ENCODE measurements around the gene THRB. TPM values are rescaled to one million over a fixed set of nuclear protein-coding genes. Genes with fewer than 3 reads are reported as not detected.

THRB gene
- total RNA-seq, 3 donors from 2014 or later, result 29.8 to 40.2 (median 39.2) TPM

DNA sequence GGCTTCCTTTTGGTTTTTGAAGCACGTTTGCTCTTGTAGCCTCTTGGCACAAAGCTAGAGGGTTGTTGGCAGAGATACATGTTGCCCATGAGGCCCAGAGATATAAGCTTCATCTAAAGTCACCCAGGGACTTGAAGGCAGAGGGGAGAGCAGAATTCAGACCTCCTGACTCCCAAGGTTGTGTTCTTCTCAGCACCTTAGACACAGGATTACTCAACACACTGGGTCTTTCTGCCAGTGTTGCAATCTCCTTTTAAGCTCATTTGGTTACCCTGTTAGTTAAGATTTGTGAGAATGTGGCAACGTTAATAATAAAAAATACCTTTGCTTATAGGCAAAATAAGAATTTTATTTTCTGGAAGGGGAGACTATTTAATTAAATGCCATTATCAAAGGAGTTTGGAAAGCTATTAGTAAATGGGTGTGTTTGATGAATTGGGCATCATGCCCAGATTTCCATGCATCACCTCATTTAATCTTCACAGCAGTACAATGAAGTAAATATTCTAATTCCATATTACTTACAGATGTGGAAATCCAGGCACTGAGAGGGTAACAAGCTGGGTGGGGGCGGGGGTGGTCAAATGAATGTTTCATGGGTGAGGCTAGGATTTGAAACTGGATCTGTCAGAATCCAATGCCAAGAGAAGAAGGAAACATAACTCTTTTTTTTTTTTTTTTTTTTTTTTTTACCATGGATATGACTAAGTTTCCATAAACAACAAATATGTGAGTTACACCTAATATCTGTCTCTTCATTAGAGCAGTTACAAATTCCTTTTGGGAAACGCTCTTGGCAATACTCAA lies 366.2 kb downstream of the THRB start:
- no peaks in the 10 kb centered on the region for H3K4me1 ChIP-seq
- TF ChIP-seq POLR2AphosphoS5 (IDR thresholded peaks at IDR 0.05) (no peak), POLR2A (IDR thresholded peaks at IDR 0.05) (no peak)
- TF ChIP-seq, protein P1, sequence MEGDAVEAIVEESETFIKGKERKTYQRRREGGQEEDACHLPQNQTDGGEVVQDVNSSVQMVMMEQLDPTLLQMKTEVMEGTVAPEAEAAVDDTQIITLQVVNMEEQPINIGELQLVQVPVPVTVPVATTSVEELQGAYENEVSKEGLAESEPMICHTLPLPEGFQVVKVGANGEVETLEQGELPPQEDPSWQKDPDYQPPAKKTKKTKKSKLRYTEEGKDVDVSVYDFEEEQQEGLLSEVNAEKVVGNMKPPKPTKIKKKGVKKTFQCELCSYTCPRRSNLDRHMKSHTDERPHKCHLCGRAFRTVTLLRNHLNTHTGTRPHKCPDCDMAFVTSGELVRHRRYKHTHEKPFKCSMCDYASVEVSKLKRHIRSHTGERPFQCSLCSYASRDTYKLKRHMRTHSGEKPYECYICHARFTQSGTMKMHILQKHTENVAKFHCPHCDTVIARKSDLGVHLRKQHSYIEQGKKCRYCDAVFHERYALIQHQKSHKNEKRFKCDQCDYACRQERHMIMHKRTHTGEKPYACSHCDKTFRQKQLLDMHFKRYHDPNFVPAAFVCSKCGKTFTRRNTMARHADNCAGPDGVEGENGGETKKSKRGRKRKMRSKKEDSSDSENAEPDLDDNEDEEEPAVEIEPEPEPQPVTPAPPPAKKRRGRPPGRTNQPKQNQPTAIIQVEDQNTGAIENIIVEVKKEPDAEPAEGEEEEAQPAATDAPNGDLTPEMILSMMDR (IDR thresholded peaks at IDR 0.05), result no peak
- H3K9me3 ChIP-seq, result no peaks in the 10 kb centered on the region
- no peaks in the 10 kb centered on the region for H3K36me3 ChIP-seq
- no peak overlapping the region for H3K4me3 ChIP-seq
- no peak for DNase-seq (ENCODE audit: low spot score in 2 of 2)
- intact Hi-C loops (cut with DNase I; ENCODE audit: low total_unique reads), result no loop called here
- H3K27me3 ChIP-seq, result no peaks in the 10 kb centered on the region
- peak overlapping the region in 1 of 2 donors; percentile 31 for H3K27ac ChIP-seq

DNA sequence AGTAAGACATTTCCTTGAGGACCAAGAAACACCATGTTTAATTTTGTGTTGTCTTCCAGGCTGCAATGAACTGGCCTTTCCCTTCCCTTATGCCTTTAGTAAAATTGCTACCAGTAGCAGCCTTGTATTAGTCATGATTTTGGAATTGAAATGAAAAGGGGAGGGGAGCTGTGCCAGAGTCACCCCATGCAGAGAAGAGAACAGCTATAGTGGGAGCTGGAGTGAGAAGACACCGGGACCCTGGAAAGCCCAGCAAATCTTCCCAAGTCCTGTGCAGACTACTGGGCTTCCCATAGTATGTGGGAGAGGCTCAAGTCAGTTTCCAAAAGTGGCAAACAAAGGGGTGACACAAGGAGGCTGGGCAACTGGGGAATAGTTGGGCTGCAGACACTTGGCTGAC lies 371.1 kb downstream of the THRB start:
- no peak for DNase-seq (ENCODE audit: low spot score in 2 of 2)
- Histone ChIP-seq H3K27ac (no peak overlapping the region), H3K36me3 (no peaks in the 10 kb centered on the region), H3K9me3 (no peaks in the 10 kb centered on the region), H3K27me3 (no peaks in the 10 kb centered on the region), H3K4me3 (no peak overlapping the region), H3K4me1 (no peaks in the 10 kb centered on the region)
- no peak for TF ChIP-seq POLR2A (IDR thresholded peaks at IDR 0.05)
- no peak for TF ChIP-seq POLR2AphosphoS5 (IDR thresholded peaks at IDR 0.05)
- TF ChIP-seq, protein P1 (IDR thresholded peaks at IDR 0.05), result no peak
- intact Hi-C loops (cut with DNase I; ENCODE audit: low total_unique reads), result no loop called here

DNA sequence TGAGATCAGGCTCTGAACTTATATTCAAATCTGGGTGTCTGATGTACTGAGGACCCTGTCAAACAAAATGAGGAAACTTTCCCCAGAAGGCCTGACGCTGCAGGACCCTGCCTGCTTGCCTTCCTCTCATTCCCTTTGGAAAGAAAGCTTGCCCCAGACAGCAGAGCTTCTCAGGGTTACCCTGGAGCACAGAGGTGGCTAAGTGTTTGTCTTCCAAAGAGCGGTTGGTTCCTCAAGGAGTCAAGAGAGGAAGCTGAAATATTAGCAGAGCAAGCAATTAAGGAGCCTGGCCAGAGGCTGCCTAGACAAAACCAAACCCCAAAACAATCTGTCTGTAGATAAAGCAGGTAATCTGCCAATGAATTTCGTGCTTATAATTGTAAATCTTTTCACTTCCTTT lies 374.2 kb downstream of the THRB start:
- H3K27ac ChIP-seq, result no peak overlapping the region
- H3K4me3 ChIP-seq, result no peak overlapping the region
- no peak for TF ChIP-seq POLR2AphosphoS5 (IDR thresholded peaks at IDR 0.05)
- TF ChIP-seq, protein P1 (IDR thresholded peaks at IDR 0.05), result no peak
- no peak for TF ChIP-seq POLR2A (IDR thresholded peaks at IDR 0.05)
- H3K9me3 ChIP-seq, result no peaks in the 10 kb centered on the region
- intact Hi-C loops (cut with DNase I; ENCODE audit: low total_unique reads), result no loop called here
- DNase-seq (ENCODE audit: low spot score in 2 of 2), result no peak
- no peaks in the 10 kb centered on the region for H3K27me3 ChIP-seq
- no peaks in the 10 kb centered on the region for H3K4me1 ChIP-seq
- no peaks in the 10 kb centered on the region for H3K36me3 ChIP-seq

DNA sequence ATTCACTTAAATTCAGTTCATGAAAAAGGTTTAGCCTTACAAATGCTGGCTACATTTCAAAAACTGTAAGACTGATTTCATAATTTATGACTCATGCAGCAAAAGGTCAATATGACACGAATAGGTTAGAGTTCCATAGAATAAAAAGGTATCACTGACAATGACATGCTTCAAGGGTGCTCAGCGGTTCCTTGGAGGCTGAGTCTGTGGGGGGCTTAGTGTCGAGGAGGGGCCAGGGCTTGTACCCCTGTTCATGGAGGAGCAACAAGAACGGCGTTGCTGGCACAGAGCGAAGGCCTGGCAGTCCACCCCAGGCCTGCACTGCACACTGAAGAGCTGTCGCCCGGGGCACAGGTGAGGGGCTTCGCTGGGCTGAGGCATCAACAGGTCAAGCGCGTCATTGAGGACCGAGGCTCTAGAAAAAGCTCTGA lies 375.3 kb downstream of the THRB start:
- no peaks in the 10 kb centered on the region for H3K27me3 ChIP-seq
- no peak for DNase-seq (ENCODE audit: low spot score in 2 of 2)
- no peaks in the 10 kb centered on the region for H3K9me3 ChIP-seq
- H3K27ac ChIP-seq, result no peak overlapping the region
- intact Hi-C loops (cut with DNase I; ENCODE audit: low total_unique reads), result no loop called here
- no peak overlapping the region for H3K4me3 ChIP-seq
- H3K36me3 ChIP-seq, result no peaks in the 10 kb centered on the region
- TF ChIP-seq POLR2AphosphoS5 (IDR thresholded peaks at IDR 0.05) (no peak), POLR2A (IDR thresholded peaks at IDR 0.05) (no peak)
- TF ChIP-seq, protein P1 (IDR thresholded peaks at IDR 0.05), result no peak
- H3K4me1 ChIP-seq, result no peaks in the 10 kb centered on the region

DNA sequence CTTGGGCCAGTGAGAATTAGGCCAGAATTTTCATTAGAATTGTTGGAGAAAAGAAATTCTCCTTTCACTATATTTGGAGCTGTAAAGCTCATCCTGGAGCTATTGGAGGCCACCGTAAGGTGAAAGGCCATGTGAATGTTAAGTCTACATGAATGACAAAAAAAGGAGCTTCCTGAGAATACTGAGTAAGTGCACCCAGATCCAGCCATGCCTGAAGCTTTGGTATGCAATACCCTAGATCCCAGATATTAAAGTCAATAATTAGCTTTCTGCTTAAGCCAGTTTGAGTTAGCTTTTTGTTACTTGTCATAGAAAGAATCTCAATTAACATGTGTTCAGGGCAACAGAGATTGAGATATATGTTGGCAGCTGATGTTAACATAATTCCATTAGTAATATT lies 377.1 kb downstream of the THRB start:
- Histone ChIP-seq H3K9me3 (no peaks in the 10 kb centered on the region), H3K4me3 (no peak overlapping the region), H3K36me3 (no peaks in the 10 kb centered on the region), H3K4me1 (no peaks in the 10 kb centered on the region), H3K27me3 (no peaks in the 10 kb centered on the region), H3K27ac (no peak overlapping the region)
- intact Hi-C loops (cut with DNase I; ENCODE audit: low total_unique reads), result no loop called here
- DNase-seq (ENCODE audit: low spot score in 2 of 2), result no peak
- TF ChIP-seq POLR2AphosphoS5 (IDR thresholded peaks at IDR 0.05) (no peak), POLR2A (IDR thresholded peaks at IDR 0.05) (no peak)
- TF ChIP-seq, protein P1 (IDR thresholded peaks at IDR 0.05), result no peak
